Neural cell (in vitro differentiated cells): ENCODE data around the gene ARID3C.

Source experiments
- EP300 ChIP-seq: fragments of 450-650 bp; conservative IDR thresholded peaks from 2 replicates; pipeline ENCODE4 v1.6.1; 2014; ENCODE audit warnings: antibody characterized with exemption, mild to moderate bottlenecking, moderate library complexity; ENCODE audit not compliant: poor library complexity, severe bottlenecking
- EZH2 ChIP-seq: fragments of 200-600, 300-800 bp; shearing (Covaris generic), sonication (generic); IDR thresholded peaks from 2 replicates; pipeline ENCODE4 v1.6.1; 2014; ENCODE audit warnings: antibody characterized with exemption, low read length, borderline replicate concordance, mild to moderate bottlenecking; ENCODE audit not compliant: insufficient read depth, poor library complexity, severe bottlenecking
- MXI1 ChIP-seq: fragments of 450-650 bp; conservative IDR thresholded peaks from 2 replicates; pipeline ENCODE4 v1.6.1; 2014; ENCODE audit warnings: antibody characterized with exemption, mild to moderate bottlenecking; ENCODE audit not compliant: poor library complexity, severe bottlenecking
- POLR2AphosphoS5 ChIP-seq: IDR thresholded peaks from 2 replicates; pipeline ENCODE4 v1.6.1; 2012
- RAD21 ChIP-seq: fragments of 450-650 bp; conservative IDR thresholded peaks from 2 replicates; pipeline ENCODE4 v1.6.1; 2014; ENCODE audit warnings: antibody characterized with exemption, mild to moderate bottlenecking, moderate library complexity
- SMC3 ChIP-seq: fragments of 450-650 bp; conservative IDR thresholded peaks from 2 replicates; pipeline ENCODE4 v1.6.1; 2014; ENCODE audit warnings: antibody characterized with exemption, mild to moderate bottlenecking, moderate library complexity; ENCODE audit not compliant: poor library complexity
- TAF1 ChIP-seq: IDR thresholded peaks from 2 replicates; pipeline ENCODE4 v1.6.1; 2012; ENCODE audit warnings: low read depth
- TF ChIP-seq, protein P1 (sequence below): fragments of 450-650 bp; IDR thresholded peaks from 2 replicates; pipeline ENCODE4 v1.5.1; 2014; ENCODE audit warnings: antibody characterized with exemption, mild to moderate bottlenecking, moderate library complexity; ENCODE audit not compliant: poor library complexity, severe bottlenecking
- TF ChIP-seq, protein P2 (sequence below): IDR thresholded peaks from 2 replicates; pipeline ENCODE4 v1.6.1; 2012; ENCODE audit warnings: borderline replicate concordance

DNA sequence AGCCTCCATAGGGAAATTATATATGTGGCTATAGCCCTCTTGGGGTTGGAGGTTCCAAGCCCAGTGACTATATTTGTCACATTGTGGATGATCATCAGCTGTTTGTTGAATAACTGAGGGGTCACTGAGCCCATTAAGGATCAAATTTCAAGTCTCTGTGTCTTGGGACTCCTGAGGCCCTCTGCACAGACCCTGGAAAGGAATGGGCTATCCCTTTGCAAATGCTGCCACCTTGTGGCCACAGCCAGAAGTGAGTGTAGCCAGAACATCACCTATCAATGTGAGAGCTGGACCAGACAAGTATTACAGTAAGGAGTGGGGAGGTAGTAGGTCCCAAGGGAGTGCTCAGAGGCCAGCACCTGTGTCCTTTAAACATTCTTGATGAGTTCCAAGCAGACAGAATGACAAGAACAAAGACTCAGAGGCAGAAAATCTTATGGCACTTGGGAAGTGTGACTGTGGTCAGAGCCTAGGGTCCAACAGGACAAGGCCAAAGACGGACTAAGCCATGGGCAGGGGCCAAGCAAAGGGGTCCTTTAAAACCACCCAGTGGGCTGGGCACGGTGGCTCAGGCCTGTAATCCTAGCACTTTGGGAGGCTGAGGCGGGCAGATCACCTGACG is 25.1 kb downstream of the ARID3C start:
- TF ChIP-seq, protein P1, sequence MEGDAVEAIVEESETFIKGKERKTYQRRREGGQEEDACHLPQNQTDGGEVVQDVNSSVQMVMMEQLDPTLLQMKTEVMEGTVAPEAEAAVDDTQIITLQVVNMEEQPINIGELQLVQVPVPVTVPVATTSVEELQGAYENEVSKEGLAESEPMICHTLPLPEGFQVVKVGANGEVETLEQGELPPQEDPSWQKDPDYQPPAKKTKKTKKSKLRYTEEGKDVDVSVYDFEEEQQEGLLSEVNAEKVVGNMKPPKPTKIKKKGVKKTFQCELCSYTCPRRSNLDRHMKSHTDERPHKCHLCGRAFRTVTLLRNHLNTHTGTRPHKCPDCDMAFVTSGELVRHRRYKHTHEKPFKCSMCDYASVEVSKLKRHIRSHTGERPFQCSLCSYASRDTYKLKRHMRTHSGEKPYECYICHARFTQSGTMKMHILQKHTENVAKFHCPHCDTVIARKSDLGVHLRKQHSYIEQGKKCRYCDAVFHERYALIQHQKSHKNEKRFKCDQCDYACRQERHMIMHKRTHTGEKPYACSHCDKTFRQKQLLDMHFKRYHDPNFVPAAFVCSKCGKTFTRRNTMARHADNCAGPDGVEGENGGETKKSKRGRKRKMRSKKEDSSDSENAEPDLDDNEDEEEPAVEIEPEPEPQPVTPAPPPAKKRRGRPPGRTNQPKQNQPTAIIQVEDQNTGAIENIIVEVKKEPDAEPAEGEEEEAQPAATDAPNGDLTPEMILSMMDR = peak; percentile 97
- TF ChIP-seq POLR2AphosphoS5 (no peak), EP300 (no peak), EZH2 (no peak), SMC3 (peak; percentile 97), TAF1 (no peak), RAD21 (peak; percentile 99), MXI1 (no peak)
- TF ChIP-seq, protein P2, sequence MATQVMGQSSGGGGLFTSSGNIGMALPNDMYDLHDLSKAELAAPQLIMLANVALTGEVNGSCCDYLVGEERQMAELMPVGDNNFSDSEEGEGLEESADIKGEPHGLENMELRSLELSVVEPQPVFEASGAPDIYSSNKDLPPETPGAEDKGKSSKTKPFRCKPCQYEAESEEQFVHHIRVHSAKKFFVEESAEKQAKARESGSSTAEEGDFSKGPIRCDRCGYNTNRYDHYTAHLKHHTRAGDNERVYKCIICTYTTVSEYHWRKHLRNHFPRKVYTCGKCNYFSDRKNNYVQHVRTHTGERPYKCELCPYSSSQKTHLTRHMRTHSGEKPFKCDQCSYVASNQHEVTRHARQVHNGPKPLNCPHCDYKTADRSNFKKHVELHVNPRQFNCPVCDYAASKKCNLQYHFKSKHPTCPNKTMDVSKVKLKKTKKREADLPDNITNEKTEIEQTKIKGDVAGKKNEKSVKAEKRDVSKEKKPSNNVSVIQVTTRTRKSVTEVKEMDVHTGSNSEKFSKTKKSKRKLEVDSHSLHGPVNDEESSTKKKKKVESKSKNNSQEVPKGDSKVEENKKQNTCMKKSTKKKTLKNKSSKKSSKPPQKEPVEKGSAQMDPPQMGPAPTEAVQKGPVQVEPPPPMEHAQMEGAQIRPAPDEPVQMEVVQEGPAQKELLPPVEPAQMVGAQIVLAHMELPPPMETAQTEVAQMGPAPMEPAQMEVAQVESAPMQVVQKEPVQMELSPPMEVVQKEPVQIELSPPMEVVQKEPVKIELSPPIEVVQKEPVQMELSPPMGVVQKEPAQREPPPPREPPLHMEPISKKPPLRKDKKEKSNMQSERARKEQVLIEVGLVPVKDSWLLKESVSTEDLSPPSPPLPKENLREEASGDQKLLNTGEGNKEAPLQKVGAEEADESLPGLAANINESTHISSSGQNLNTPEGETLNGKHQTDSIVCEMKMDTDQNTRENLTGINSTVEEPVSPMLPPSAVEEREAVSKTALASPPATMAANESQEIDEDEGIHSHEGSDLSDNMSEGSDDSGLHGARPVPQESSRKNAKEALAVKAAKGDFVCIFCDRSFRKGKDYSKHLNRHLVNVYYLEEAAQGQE = no peak
